Activated T-helper 9 cell treated with anti-CD3 and anti-CD28 coated beads, Interleukin-2, amount 50 U/mL, for 16 hours (primary cell): ENCODE measurements around the gene ULK4.
"Not testable (repeated sequence)": the region's sequence is repeated elsewhere in the genome, so short reads cannot be mapped to it uniquely, and the experiment has no call there.

Experiments used
- DNase-seq: peaks from one replicate; pipeline ENCODE4 v3.0.0-alpha.2; 2020; ENCODE audit warnings: low read depth

ULK4 gene

GRCh38 chr3:41574900-41575299 is 387.0 kb downstream of the ULK4 start:
- no peak for DNase-seq

GRCh38 chr3:41573591-41573990 is 388.3 kb downstream of the ULK4 start:
- DNase-seq, result no peak

GRCh38 chr3:41572092-41572491 is 389.8 kb downstream of the ULK4 start:
- DNase-seq, result no peak

GRCh38 chr3:41569632-41570305 is 392.1 kb downstream of the ULK4 start:
- no peak for DNase-seq

- DNase-seq, result no peak
These were observed 395.9 kb downstream of the ULK4 start for GRCh38 chr3:41565948-41566514.

GRCh38 chr3:41565003-41565402 is 396.9 kb downstream of the ULK4 start:
- DNase-seq, result no peak

- not testable (repeated sequence) for DNase-seq
These were observed 405.7 kb downstream of the ULK4 start for GRCh38 chr3:41556245-41556644.

- no peak for DNase-seq
These were observed 428.9 kb downstream of the ULK4 start for GRCh38 chr3:41532976-41533375.

GRCh38 chr3:41526995-41527573 is 434.8 kb downstream of the ULK4 start:
- DNase-seq, result no peak

- DNase-seq, result no peak
These were observed 436.4 kb downstream of the ULK4 start for GRCh38 chr3:41525303-41526064.

- DNase-seq, result no peak
These were observed 438.0 kb downstream of the ULK4 start for GRCh38 chr3:41523897-41524296.

- DNase-seq, result no peak
These were observed 439.3 kb downstream of the ULK4 start for GRCh38 chr3:41522612-41523011.

GRCh38 chr3:41521010-41521655 is 440.8 kb downstream of the ULK4 start:
- DNase-seq, result no peak

GRCh38 chr3:41519746-41520145 is 442.2 kb downstream of the ULK4 start:
- DNase-seq, result no peak

- DNase-seq, result no peak
These were observed 443.3 kb downstream of the ULK4 start for GRCh38 chr3:41518626-41519025.

- no peak for DNase-seq
These were observed 453.7 kb downstream of the ULK4 start for GRCh38 chr3:41508063-41508696.

- no peak for DNase-seq
These were observed 454.4 kb downstream of the ULK4 start for GRCh38 chr3:41507336-41508062.

GRCh38 chr3:41503998-41504623 is 457.8 kb downstream of the ULK4 start:
- no peak for DNase-seq

GRCh38 chr3:41502481-41502880 is 459.4 kb downstream of the ULK4 start:
- no peak for DNase-seq

GRCh38 chr3:41502023-41502422 is 459.9 kb downstream of the ULK4 start:
- DNase-seq, result no peak

GRCh38 chr3:41498847-41499246 is 463.1 kb downstream of the ULK4 start:
- no peak for DNase-seq
